Mucosa of rectum (tissue), 2 donors: Measurements from ENCODE around the gene CAMK1D.
A peak's percentile ranks its signal among the peaks of the same experiment; 100 is the strongest.

Experiments
- H3K27ac ChIP-seq, 2 donors: one replicate each; pipeline ENCODE4 v1.7.0; 2013; ENCODE audit warnings: inconsistent platforms in 2 of 2, low read depth in 2 of 2, low read length in 2 of 2
- H3K27me3 ChIP-seq, 2 donors: one replicate each; pipeline ENCODE4 v1.7.0; 2013; ENCODE audit warnings: low read length in 2 of 2; ENCODE audit not compliant: control insufficient read depth in 2 of 2, insufficient read depth in 2 of 2
- H3K36me3 ChIP-seq, 2 donors: one replicate each; pipeline ENCODE4 v1.7.0; 2013; ENCODE audit warnings: low read length in 2 of 2; ENCODE audit not compliant: control insufficient read depth in 2 of 2, insufficient read depth in 2 of 2
- H3K4me1 ChIP-seq, 2 donors: one replicate each; pipeline ENCODE4 v1.7.0; 2013; ENCODE audit warnings: low read length in 2 of 2, mild to moderate bottlenecking in 1 of 2; ENCODE audit not compliant: control insufficient read depth in 2 of 2, insufficient read depth in 2 of 2
- H3K4me3 ChIP-seq, 2 donors: one replicate each; pipeline ENCODE4 v1.7.0; 2013; ENCODE audit warnings: low read length in 2 of 2
- H3K9ac ChIP-seq, 2 donors: one replicate each; pipeline ENCODE4 v1.7.0; 2013; ENCODE audit warnings: low read length in 2 of 2, low read depth in 1 of 2, mild to moderate bottlenecking in 1 of 2
- H3K9me3 ChIP-seq, 2 donors: one replicate each; pipeline ENCODE4 v1.7.0; 2013; ENCODE audit warnings: low read length in 2 of 2; ENCODE audit not compliant: control insufficient read depth in 2 of 2
- donor health status: healthy.
- donor health status: Normal muscosa, but diverticular disease.

The CAMK1D gene

GRCh38 chr10:12609435-12609834, 260.1 kb downstream of the CAMK1D start:
- Histone ChIP-seq H3K4me1 (peaks cover 17 to 19% of the 10 kb centered on the region in 2 donors), H3K9me3 (no peaks in the 10 kb centered on the region), H3K9ac (no peak overlapping the region), H3K36me3 (no peaks in the 10 kb centered on the region), H3K4me3 (no peak overlapping the region), H3K27ac (no peak overlapping the region), H3K27me3 (no peaks in the 10 kb centered on the region)

DNA sequence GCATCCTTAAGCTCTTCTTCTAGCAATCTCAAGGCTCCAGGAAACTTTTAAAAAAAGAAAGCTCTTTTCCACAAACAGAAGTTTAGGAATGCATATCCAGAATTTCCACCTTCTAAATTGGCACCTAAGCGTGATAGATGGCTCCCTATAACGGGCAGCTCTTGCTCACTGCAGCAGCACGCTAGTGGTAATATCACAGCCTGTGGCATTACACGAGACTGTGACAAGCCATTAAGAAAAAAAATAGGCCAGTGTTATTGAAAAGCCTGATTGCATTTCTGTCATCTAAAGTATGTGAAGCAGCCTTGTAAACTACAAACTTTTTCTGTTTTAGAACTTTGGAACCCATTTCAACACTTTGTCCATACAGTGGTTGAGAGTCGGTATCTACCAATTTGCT, 263.8 kb downstream of the CAMK1D start:
- Histone ChIP-seq H3K4me1 (peaks cover 0 to 10% of the 10 kb centered on the region in 2 donors), H3K9me3 (no peaks in the 10 kb centered on the region), H3K36me3 (no peaks in the 10 kb centered on the region), H3K27ac (no peak overlapping the region), H3K9ac (no peak overlapping the region), H3K4me3 (no peak overlapping the region), H3K27me3 (no peaks in the 10 kb centered on the region)

DNA sequence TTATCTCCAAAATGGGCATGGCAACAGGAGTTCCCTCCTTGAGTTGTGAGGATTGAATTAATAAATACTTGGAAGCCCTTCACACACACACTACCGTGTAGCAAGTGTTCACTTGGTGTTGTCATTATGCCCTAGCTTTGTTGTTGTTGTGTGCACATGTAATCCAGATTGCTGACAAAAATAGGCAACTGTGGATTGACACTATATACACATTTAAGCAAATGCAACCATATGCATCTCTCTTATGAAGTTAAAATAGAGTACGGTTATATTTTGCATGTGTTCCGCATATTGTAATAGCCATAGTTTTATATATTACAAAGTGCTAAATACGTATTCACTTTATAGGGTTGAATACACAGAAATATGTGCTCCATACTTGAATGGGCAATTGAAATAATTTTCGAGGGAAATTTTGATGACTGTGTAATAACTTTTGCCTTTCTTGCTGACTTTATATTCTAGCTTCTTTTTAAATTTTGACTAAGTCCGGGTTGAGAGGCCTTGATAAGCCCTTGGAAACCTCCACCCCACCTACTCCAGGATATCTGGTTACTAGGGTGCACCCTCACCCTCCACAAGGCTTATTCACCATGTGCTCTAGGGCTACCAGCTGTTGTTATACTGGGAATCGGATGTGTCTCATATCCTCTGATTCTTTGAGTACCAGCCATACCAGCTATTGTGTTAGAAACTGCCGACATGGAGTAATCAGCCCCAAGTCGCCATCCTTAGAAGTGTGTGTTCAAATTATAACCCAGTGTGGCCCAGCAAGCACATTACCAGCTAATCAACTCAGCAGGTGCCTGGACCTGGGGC, 265.0 kb downstream of the CAMK1D start:
- H3K27ac ChIP-seq: no peak overlapping the region
- no peak overlapping the region for H3K4me3 ChIP-seq
- H3K27me3 ChIP-seq: no peaks in the 10 kb centered on the region
- H3K4me1 ChIP-seq: peaks cover 0 to 10% of the 10 kb centered on the region in 2 donors
- H3K36me3 ChIP-seq: no peaks in the 10 kb centered on the region
- no peak overlapping the region for H3K9ac ChIP-seq
- no peaks in the 10 kb centered on the region for H3K9me3 ChIP-seq

DNA sequence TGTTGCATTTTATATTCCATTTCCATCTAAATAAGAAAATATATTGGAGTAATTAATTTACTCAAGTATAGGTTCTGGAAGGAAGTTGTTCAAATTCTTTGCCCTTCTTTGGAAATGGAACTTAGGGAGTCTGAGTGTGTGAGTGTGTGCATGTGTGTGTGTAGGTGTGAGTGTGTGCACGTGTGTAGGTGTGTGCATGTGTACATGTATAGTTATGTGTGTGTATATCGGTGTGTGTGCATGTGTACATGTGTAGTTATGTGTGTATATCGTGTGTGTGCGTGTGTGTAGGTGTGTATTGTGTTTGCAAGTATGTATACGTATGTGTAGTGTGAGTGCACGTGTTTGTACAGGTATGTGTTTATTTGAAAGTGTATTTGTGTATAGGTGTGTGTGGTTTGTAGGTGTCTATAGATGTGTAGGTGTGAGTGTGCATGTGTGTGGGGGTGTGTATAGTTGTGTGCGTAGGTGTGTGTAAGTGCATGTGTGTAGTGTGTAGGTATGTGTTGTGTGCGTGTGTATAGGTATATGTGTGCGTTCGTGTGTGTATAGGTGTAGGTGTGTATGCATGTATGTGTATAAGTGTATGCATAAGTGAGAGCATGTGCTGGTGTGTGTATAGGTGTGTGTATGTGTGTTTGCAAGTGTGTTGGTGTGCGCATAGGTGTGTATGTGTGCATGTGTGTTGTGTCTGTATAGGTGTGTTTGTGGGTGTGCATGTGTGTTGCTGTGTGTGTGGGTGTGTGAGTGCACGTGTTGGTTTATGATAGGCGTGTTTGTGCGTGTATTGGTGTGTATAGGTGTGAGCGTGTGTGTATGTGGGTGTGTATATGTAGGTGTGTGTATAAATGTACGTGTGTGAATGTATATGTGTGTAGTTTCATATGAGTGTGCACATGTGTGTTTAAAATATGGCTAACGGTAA, 266.2 kb downstream of the CAMK1D start:
- Histone ChIP-seq H3K9ac (no peak overlapping the region), H3K36me3 (no peaks in the 10 kb centered on the region), H3K4me1 (peaks cover 2 to 14% of the 10 kb centered on the region in 2 donors), H3K4me3 (no peak overlapping the region), H3K27me3 (no peaks in the 10 kb centered on the region), H3K9me3 (no peaks in the 10 kb centered on the region), H3K27ac (no peak overlapping the region)

GRCh38 chr10:12617191-12618175, 268.1 kb downstream of the CAMK1D start:
- Histone ChIP-seq H3K4me1 (peaks cover 2 to 14% of the 10 kb centered on the region in 2 donors), H3K27me3 (no peaks in the 10 kb centered on the region), H3K9ac (peak overlapping the region in 1 of 2 donors; percentile 6), H3K9me3 (no peaks in the 10 kb centered on the region), H3K27ac (no peak overlapping the region), H3K4me3 (no peak overlapping the region), H3K36me3 (no peaks in the 10 kb centered on the region)

DNA sequence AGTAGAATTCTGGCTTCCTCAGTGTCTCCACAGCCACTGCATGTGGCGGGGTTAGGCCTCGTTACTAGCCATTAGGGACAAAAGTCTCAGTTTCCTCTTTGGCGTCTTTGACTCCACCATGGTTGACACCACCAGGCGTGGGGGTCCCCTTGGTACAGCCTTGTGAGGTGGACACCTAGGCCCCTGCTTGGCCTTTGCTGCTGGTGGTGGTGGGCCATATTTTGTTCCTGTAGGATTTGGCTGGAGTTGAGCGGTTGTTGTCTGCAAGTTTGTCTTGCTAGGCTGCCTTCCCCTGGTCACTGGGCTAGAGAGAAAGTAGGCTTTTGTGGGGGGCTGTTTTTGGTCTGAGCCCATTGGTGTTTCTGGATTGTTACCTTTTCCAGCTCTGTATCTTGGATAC, 272.7 kb downstream of the CAMK1D start:
- Histone ChIP-seq H3K4me3 (no peak overlapping the region), H3K36me3 (no peaks in the 10 kb centered on the region), H3K9ac (no peak overlapping the region), H3K9me3 (no peaks in the 10 kb centered on the region), H3K27me3 (no peaks in the 10 kb centered on the region), H3K27ac (no peak overlapping the region), H3K4me1 (peaks cover 2 to 12% of the 10 kb centered on the region in 2 donors)

GRCh38 chr10:12622691-12623090, 273.3 kb downstream of the CAMK1D start:
- H3K27me3 ChIP-seq: no peaks in the 10 kb centered on the region
- no peak overlapping the region for H3K4me3 ChIP-seq
- no peak overlapping the region for H3K27ac ChIP-seq
- H3K9ac ChIP-seq: no peak overlapping the region
- H3K4me1 ChIP-seq: peaks cover 2 to 5% of the 10 kb centered on the region in 2 donors
- H3K9me3 ChIP-seq: no peaks in the 10 kb centered on the region
- H3K36me3 ChIP-seq: no peaks in the 10 kb centered on the region

DNA sequence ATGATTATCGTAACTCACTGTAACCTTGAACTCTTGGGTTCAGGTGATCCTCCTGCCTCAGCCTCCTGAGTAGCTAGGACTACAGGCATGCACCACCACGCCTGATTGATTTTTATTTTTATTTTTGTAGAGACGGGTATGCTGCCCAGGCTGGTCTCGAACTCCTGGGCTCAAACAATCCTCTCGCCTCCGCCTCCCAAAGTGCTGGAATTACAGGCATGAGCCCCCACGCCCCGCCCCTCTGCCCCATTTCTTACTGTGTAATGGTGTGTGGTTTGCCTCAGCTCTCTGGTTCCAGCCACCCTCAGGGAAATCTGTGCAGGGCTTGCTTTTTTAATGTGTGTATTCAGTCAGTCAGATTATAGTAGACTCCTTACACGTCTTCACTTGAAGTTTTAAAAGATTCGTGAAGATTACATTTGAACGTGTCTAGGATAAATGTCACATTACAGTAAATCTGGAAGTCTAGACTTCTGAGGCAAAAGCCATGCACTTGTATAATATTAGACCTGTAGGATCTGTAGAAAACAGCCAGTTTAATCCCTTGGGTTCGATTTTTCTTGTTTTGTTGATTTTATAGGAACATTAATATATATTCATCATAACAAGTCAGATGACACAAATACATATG, 276.2 kb downstream of the CAMK1D start:
- H3K27me3 ChIP-seq: no peaks in the 10 kb centered on the region
- no peaks in the 10 kb centered on the region for H3K36me3 ChIP-seq
- no peak overlapping the region for H3K27ac ChIP-seq
- no peaks in the 10 kb centered on the region for H3K9me3 ChIP-seq
- no peak overlapping the region for H3K9ac ChIP-seq
- H3K4me3 ChIP-seq: no peak overlapping the region
- peaks cover 10 to 22% of the 10 kb centered on the region in 2 donors for H3K4me1 ChIP-seq

DNA sequence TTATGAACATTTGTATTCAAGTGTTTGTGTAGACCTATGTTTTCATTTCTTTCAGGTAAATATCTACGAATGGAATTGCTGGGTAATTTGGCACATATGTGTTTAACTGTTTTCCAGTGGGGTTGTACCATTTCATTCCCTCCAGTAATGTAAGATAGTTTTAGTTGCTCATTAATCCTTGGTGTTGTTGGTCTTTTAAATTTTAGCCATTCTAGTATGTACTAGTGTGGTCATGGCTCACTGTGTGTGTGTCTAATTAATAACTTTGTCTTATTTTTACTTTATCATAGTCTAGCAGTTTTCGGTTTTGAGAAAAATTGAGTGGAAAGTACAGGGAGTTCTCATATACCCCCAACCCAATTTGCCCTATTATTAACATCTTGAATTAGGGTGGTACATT, 278.8 kb downstream of the CAMK1D start:
- Histone ChIP-seq H3K4me1 (peaks cover 19 to 36% of the 10 kb centered on the region in 2 donors), H3K9me3 (no peaks in the 10 kb centered on the region), H3K27me3 (no peaks in the 10 kb centered on the region), H3K4me3 (no peak overlapping the region), H3K9ac (peak overlapping the region in 1 of 2 donors; percentile 9), H3K27ac (peak overlapping the region; percentile 74 to 85), H3K36me3 (no peaks in the 10 kb centered on the region)
